ENCODE data around the gene EPHB2.

EPHB2 gene

DNA sequence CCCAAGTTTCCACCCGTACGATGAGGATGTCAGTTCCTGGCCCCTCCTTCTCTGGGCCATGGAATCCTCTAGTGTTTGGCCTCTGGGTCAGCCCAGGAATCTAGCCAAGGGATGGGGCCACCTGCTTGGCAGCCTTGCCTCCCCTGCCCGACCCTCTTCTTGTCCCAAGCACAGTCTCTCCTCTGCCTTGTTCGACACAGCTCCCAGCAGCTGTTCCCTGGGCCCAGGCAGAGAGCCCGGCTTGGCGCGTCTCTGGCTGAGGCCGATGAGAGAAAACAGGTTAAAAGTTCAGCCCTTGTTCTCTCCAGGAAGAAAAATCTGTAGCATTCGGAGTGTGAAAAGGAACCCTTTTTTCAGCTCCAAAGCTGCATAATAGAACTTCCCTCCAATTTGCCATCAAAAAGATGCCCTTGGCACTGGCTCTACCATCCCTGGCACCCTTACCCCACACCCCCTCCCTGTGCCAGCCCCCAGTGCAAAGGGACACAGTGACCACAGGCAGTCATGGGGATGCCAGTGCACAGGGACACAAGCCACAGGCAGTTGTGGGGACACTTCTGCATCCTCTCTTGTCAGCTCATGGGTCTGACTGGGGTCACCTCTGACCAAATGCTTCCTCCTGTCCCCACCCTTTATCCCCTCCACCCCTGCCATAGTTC, 68.4 kb downstream of the EPHB2 start:
- no peak for FAIRE-seq
- no peak for TF ChIP-seq SPI1 (IDR thresholded peaks at IDR 0.05; ENCODE audit: low read depth, low read length)
- TF ChIP-seq POLR2A (IDR thresholded peaks at IDR 0.05; ENCODE audit: low read depth, low read length), result no peak
- no peak for TF ChIP-seq POLR2AphosphoS5 (IDR thresholded peaks at IDR 0.05; ENCODE audit: low read depth, low read length)
- no peak for TF ChIP-seq POU2F2 (IDR thresholded peaks at IDR 0.05; ENCODE audit: low read depth, low read length)
- no peak for TF ChIP-seq TAF1 (IDR thresholded peaks at IDR 0.05; ENCODE audit: low read depth, low read length)
- DNase-seq (ENCODE audit: insufficient read length, low spot score), result no peak

GRCh38 chr1:22780696-22781095, 70.1 kb downstream of the EPHB2 start:
- FAIRE-seq, result no peak
- TF ChIP-seq POLR2A (IDR thresholded peaks at IDR 0.05; ENCODE audit: low read depth, low read length) (no peak), PAX5 (IDR thresholded peaks at IDR 0.05; ENCODE audit: insufficient read depth, low read length, severe bottlenecking) (no peak), TAF1 (IDR thresholded peaks at IDR 0.05; ENCODE audit: low read depth, low read length) (no peak), SPI1 (IDR thresholded peaks at IDR 0.05; ENCODE audit: low read depth, low read length) (no peak), POU2F2 (IDR thresholded peaks at IDR 0.05; ENCODE audit: low read depth, low read length) (no peak), POLR2AphosphoS5 (IDR thresholded peaks at IDR 0.05; ENCODE audit: low read depth, low read length) (no peak)
- peak; percentile 37 for DNase-seq (ENCODE audit: insufficient read length, low spot score)

- no peak for TF ChIP-seq POLR2AphosphoS5 (IDR thresholded peaks at IDR 0.05; ENCODE audit: low read depth, low read length)
- TF ChIP-seq POU2F2 (IDR thresholded peaks at IDR 0.05; ENCODE audit: low read depth, low read length), result no peak
- no peak for TF ChIP-seq PAX5 (IDR thresholded peaks at IDR 0.05; ENCODE audit: insufficient read depth, low read length, severe bottlenecking)
- no peak for TF ChIP-seq POLR2A (IDR thresholded peaks at IDR 0.05; ENCODE audit: low read depth, low read length)
- no peak for TF ChIP-seq TAF1 (IDR thresholded peaks at IDR 0.05; ENCODE audit: low read depth, low read length)
- no peak for TF ChIP-seq SPI1 (IDR thresholded peaks at IDR 0.05; ENCODE audit: low read depth, low read length)
- FAIRE-seq (no peak), DNase-seq (ENCODE audit: insufficient read length, low spot score) (no peak)
These were observed 70.8 kb downstream of the EPHB2 start for GRCh38 chr1:22781483-22781882.

DNA sequence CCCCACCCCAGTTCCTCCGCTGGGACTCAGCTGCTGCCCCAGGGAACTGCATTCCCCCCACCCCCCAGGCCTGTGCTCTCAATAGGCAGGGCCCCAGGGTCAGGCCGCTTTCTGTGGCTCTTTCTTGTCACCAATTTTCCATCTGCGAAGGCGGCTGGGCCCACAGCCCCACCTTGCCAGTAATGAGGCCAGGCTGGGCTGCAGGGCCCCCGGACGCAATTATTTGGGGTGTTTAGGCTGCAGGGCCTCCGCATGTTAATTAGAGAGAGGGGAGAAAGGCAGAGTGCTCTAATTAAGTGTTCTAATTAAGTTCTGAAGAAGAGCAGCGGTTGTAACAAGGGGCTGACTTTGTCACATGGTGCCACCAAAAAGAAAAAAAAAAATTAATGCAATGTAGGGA, 71.8 kb downstream of the EPHB2 start:
- no peak for FAIRE-seq
- TF ChIP-seq PAX5 (IDR thresholded peaks at IDR 0.05; ENCODE audit: insufficient read depth, low read length, severe bottlenecking) (no peak), POU2F2 (IDR thresholded peaks at IDR 0.05; ENCODE audit: low read depth, low read length) (no peak), SPI1 (IDR thresholded peaks at IDR 0.05; ENCODE audit: low read depth, low read length) (no peak), POLR2A (IDR thresholded peaks at IDR 0.05; ENCODE audit: low read depth, low read length) (no peak)
- DNase-seq (ENCODE audit: insufficient read length, low spot score), result no peak

DNA sequence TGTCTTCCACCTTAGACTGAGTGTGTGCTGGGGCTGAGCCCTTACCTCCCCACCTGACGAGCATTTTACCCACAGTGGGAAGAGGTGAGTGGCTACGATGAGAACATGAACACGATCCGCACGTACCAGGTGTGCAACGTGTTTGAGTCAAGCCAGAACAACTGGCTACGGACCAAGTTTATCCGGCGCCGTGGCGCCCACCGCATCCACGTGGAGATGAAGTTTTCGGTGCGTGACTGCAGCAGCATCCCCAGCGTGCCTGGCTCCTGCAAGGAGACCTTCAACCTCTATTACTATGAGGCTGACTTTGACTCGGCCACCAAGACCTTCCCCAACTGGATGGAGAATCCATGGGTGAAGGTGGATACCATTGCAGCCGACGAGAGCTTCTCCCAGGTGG, 73.7 kb downstream of the EPHB2 start:
- FAIRE-seq, result no peak
- no peak for TF ChIP-seq POU2F2 (IDR thresholded peaks at IDR 0.05; ENCODE audit: low read depth, low read length)
- no peak for TF ChIP-seq POLR2AphosphoS5 (IDR thresholded peaks at IDR 0.05; ENCODE audit: low read depth, low read length)
- no peak for TF ChIP-seq TAF1 (IDR thresholded peaks at IDR 0.05; ENCODE audit: low read depth, low read length)
- TF ChIP-seq POLR2A (IDR thresholded peaks at IDR 0.05; ENCODE audit: low read depth, low read length), result no peak
- TF ChIP-seq PAX5 (IDR thresholded peaks at IDR 0.05; ENCODE audit: insufficient read depth, low read length, severe bottlenecking), result no peak
- TF ChIP-seq SPI1 (IDR thresholded peaks at IDR 0.05; ENCODE audit: low read depth, low read length), result no peak
- no peak for DNase-seq (ENCODE audit: insufficient read length, low spot score)

DNA sequence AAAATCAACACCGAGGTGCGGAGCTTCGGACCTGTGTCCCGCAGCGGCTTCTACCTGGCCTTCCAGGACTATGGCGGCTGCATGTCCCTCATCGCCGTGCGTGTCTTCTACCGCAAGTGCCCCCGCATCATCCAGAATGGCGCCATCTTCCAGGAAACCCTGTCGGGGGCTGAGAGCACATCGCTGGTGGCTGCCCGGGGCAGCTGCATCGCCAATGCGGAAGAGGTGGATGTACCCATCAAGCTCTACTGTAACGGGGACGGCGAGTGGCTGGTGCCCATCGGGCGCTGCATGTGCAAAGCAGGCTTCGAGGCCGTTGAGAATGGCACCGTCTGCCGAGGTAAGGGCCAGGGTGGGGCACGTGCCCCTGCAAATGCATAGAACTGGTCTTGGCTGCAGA, 74.1 kb downstream of the EPHB2 start:
- no peak for FAIRE-seq
- no peak for DNase-seq (ENCODE audit: insufficient read length, low spot score)
- TF ChIP-seq POLR2AphosphoS5 (IDR thresholded peaks at IDR 0.05; ENCODE audit: low read depth, low read length) (no peak), SPI1 (IDR thresholded peaks at IDR 0.05; ENCODE audit: low read depth, low read length) (no peak), POU2F2 (IDR thresholded peaks at IDR 0.05; ENCODE audit: low read depth, low read length) (no peak), PAX5 (IDR thresholded peaks at IDR 0.05; ENCODE audit: insufficient read depth, low read length, severe bottlenecking) (no peak), TAF1 (IDR thresholded peaks at IDR 0.05; ENCODE audit: low read depth, low read length) (no peak)

DNA sequence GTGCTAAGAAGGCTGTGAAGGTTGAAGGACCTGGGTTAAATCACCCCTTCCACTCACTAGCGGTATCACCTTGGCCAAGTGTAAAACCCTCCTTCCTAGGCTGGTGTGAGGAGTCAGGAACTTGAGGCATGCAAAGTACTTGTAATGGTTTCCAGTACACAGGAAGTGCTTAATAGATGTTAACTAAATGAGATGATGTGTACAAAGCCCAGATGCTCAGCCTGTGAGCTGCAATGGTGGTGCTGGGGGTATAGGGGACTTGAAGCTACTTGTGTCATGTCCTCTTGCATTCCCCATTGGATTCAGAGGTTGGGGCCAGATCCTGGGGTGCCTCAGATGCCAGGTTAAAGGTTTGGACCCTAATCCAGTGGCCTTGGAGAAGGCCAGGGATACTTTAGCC, 75.5 kb downstream of the EPHB2 start:
- TF ChIP-seq SPI1 (IDR thresholded peaks at IDR 0.05; ENCODE audit: low read depth, low read length) (no peak), PAX5 (IDR thresholded peaks at IDR 0.05; ENCODE audit: insufficient read depth, low read length, severe bottlenecking) (no peak), POLR2A (IDR thresholded peaks at IDR 0.05; ENCODE audit: low read depth, low read length) (no peak)
- FAIRE-seq (no peak), DNase-seq (ENCODE audit: insufficient read length, low spot score) (no peak)

DNA sequence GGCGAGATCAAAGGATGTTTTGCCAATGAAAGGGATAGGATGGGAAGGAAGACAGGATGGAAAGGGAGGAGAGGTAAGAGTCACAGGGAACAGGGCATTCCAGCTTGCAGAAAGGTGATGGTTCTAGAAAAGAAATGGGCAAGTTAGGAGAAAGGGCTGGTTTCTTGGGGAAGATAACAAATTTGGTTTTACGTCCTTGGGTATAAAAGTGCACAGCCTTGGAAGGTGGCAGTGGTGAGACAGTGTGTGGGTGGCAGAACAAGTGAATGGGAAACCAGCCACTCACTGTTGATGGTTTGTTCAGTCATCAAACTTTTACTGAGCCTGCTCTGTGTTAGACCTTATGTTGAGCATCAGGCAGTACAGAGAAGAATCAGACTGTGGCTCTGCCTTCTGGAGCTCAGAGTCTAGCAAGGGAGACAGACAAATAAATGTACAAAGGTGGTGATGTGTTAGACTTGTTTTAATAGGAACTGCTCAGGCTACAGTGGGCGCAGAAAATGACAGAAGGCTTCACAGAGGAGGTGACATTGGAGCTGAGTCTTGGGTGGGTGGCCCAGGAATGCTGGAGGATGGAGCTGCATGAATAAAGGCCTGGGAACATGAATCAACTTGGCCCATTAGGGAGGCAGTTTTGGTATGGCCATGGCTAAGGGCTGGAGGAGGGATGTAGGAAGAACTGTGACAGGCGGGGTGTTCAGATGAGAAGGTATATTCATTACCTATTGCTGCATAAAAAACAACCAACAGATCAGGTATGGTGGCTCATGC, 76.3 kb downstream of the EPHB2 start:
- peak; percentile 35 for FAIRE-seq
- no peak for DNase-seq (ENCODE audit: insufficient read length, low spot score)
- TF ChIP-seq SPI1 (IDR thresholded peaks at IDR 0.05; ENCODE audit: low read depth, low read length) (no peak), PAX5 (IDR thresholded peaks at IDR 0.05; ENCODE audit: insufficient read depth, low read length, severe bottlenecking) (no peak)

DNA sequence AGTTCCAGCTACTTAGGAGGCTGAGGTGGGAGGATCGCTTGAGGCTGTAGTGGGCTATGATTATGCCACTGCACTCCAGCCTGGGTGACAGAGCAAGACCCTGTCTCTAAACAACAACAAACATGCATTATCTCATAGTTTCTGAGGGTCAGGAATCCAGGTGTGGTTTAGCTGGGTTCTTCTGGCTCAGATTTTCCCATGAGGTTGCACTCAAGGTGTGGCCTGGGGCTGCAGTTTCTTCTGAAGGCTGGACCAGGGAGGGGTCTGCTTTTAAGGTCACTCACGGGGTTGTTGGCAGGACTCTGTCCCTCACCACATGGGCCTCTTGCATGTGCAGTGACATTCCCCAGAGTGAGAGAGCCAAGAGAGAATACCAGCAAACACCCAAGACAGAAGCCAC, 77.0 kb downstream of the EPHB2 start:
- FAIRE-seq (no peak), DNase-seq (ENCODE audit: insufficient read length, low spot score) (no peak)
- TF ChIP-seq TAF1 (IDR thresholded peaks at IDR 0.05; ENCODE audit: low read depth, low read length) (no peak), POLR2A (IDR thresholded peaks at IDR 0.05; ENCODE audit: low read depth, low read length) (no peak), PAX5 (IDR thresholded peaks at IDR 0.05; ENCODE audit: insufficient read depth, low read length, severe bottlenecking) (no peak), SPI1 (IDR thresholded peaks at IDR 0.05; ENCODE audit: low read depth, low read length) (no peak), POU2F2 (IDR thresholded peaks at IDR 0.05; ENCODE audit: low read depth, low read length) (no peak), POLR2AphosphoS5 (IDR thresholded peaks at IDR 0.05; ENCODE audit: low read depth, low read length) (no peak)

- FAIRE-seq, result no peak
These were observed 77.6 kb downstream of the EPHB2 start for GRCh38 chr1:22788254-22788661.

More at GRCh38 chr1:22788254-22788661, 77.6 kb downstream of the EPHB2 start:
- no peak for DNase-seq (ENCODE audit: insufficient read length, low spot score)
- TF ChIP-seq PAX5 (IDR thresholded peaks at IDR 0.05; ENCODE audit: insufficient read depth, low read length, severe bottlenecking) (no peak), SPI1 (IDR thresholded peaks at IDR 0.05; ENCODE audit: low read depth, low read length) (no peak), POLR2AphosphoS5 (IDR thresholded peaks at IDR 0.05; ENCODE audit: low read depth, low read length) (no peak), POU2F2 (IDR thresholded peaks at IDR 0.05; ENCODE audit: low read depth, low read length) (no peak), POLR2A (IDR thresholded peaks at IDR 0.05; ENCODE audit: low read depth, low read length) (no peak), TAF1 (IDR thresholded peaks at IDR 0.05; ENCODE audit: low read depth, low read length) (no peak)
